ENCODE measurements around the gene RHOD. TPM values are rescaled to one million over a fixed set of nuclear protein-coding genes. Genes with fewer than 3 reads are reported as not detected.

The RHOD gene
- total and polyA plus RNA-seq, 3 experiments from 2014 or later, result 1.1 to 1.9 (median 1.7) TPM

DNA sequence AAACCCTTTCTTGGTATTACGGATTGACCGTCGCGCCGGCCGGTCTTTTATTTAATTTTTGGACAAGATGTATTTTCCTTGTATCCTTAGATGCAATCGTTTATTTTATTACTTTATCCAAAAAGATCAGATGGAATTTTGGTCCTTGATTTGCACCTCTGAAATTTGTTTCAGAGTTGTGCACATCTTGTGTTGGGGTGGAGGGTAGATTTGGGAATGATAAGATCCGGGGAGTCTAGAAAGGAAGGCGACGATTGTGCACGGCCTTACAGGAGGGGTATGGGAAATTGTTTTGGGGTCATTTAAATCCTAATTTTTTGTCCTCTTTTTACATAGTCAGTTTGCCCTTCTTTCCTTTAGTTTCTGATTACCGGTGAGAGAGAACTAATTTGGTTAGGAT, 63.8 kb downstream of the RHOD start:
- Histone ChIP-seq H3K27ac (ENCODE audit: low read depth, low read length) (peak overlapping the region; percentile 78), H3K9me3 (ENCODE audit: low read length) (no peaks in the 10 kb centered on the region), H3K36me3 (ENCODE audit: insufficient read depth, low read length) (no peaks in the 10 kb centered on the region), H3K4me3 (ENCODE audit: low read length) (peak overlapping the region; percentile 94), H3K27me3 (ENCODE audit: insufficient read depth, low read length, poor library complexity, severe bottlenecking) (no peaks in the 10 kb centered on the region), H3K4me1 (ENCODE audit: insufficient read depth, low read length) (peaks cover 23% of the 10 kb centered on the region)
- no peak for DNase-seq
- no peaks in the 10 kb centered on the region for H3K9me3 Mint-ChIP-seq
- H3K27ac Mint-ChIP-seq, result peak overlapping the region; percentile 72 to 98 (median 96)
- no peaks in the 10 kb centered on the region for H3K27me3 Mint-ChIP-seq
- CTCF ChIA-PET, result no interaction called here
- H3K36me3 Mint-ChIP-seq, result peaks cover 0 to 39% (median 7%) of the 10 kb centered on the region in 3 donors
- peaks cover 23 to 46% (median 35%) of the 10 kb centered on the region in 3 donors for H3K4me1 Mint-ChIP-seq
- peak overlapping the region; percentile 91 to 99 (median 97) for H3K4me3 Mint-ChIP-seq
- POLR2A ChIA-PET, result no interaction called here

- Mint-ChIP-seq H3K27ac (peak overlapping the region; percentile 72 to 98 (median 96)), H3K4me3 (peak overlapping the region; percentile 91 to 99 (median 97)), H3K9me3 (no peaks in the 10 kb centered on the region), H3K36me3 (peaks cover 0 to 39% (median 7%) of the 10 kb centered on the region in 3 donors), H3K4me1 (peaks cover 22 to 46% (median 35%) of the 10 kb centered on the region in 3 donors), H3K27me3 (no peaks in the 10 kb centered on the region)
- no peak for DNase-seq
- Histone ChIP-seq H3K27ac (ENCODE audit: low read depth, low read length) (peak overlapping the region; percentile 78), H3K36me3 (ENCODE audit: insufficient read depth, low read length) (no peaks in the 10 kb centered on the region), H3K4me3 (ENCODE audit: low read length) (peak overlapping the region; percentile 94), H3K4me1 (ENCODE audit: insufficient read depth, low read length) (peaks cover 23% of the 10 kb centered on the region), H3K9me3 (ENCODE audit: low read length) (no peaks in the 10 kb centered on the region), H3K27me3 (ENCODE audit: insufficient read depth, low read length, poor library complexity, severe bottlenecking) (no peaks in the 10 kb centered on the region)
- CTCF ChIA-PET, result interaction anchor here (1.0 kb wide), 1 partner anchor 40 kb away, joined by 4 read pairs; no protein-coding TSS in a partner anchor
- POLR2A ChIA-PET, result no interaction called here
These were observed 64.4 kb downstream of the RHOD start for GRCh38 chr11:67120881-67121710.

Other genes with a start within 250 kb of the RHOD start
- 10 to 100 TPM; 34.1 to 41.2 TPM for gene RCE1, start 213.4 kb upstream of the RHOD start, total RNA-seq
- gene RCE1, start 213.4 kb upstream of the RHOD start, polyA plus RNA-seq, result 32.8 TPM
- gene LRFN4, start 199.8 kb upstream of the RHOD start, total RNA-seq, result 10 to 100 TPM; 35.5 to 42.8 TPM
- gene LRFN4, start 199.8 kb upstream of the RHOD start, polyA plus RNA-seq, result 2.2 TPM
- gene PC, start 98.5 kb upstream of the RHOD start, total RNA-seq, result 1 to 10 TPM; 8.9 to 9.6 TPM
- 6.6 TPM for gene PC, start 98.5 kb upstream of the RHOD start, polyA plus RNA-seq
- gene C11orf86, start 81.5 kb upstream of the RHOD start, total RNA-seq, result not detected
- not detected for gene C11orf86, start 81.5 kb upstream of the RHOD start, polyA plus RNA-seq
- not detected for gene SYT12, start 33.7 kb upstream of the RHOD start, total RNA-seq
- gene SYT12, start 33.7 kb upstream of the RHOD start, polyA plus RNA-seq, result not detected
- 100 to 1,000 TPM; 101 to 107 TPM for gene KDM2A, start 62.4 kb downstream of the RHOD start, total RNA-seq
- 20.4 TPM for gene KDM2A, start 62.4 kb downstream of the RHOD start, polyA plus RNA-seq
- gene GRK2, start 209.6 kb downstream of the RHOD start, total RNA-seq, result 100 to 1,000 TPM; 237 to 246 TPM
- gene GRK2, start 209.6 kb downstream of the RHOD start, polyA plus RNA-seq, result 69.9 TPM
- 10 to 100 TPM; 84.9 to 90.1 TPM for gene ANKRD13D, start 232.5 kb downstream of the RHOD start, total RNA-seq
- 23.9 TPM for gene ANKRD13D, start 232.5 kb downstream of the RHOD start, polyA plus RNA-seq
- 10 to 100 TPM in 1 of 2 experiments, 1 to 10 TPM in 1; 8.4 to 10.6 TPM for gene SSH3, start 246.7 kb downstream of the RHOD start, total RNA-seq
- gene SSH3, start 246.7 kb downstream of the RHOD start, polyA plus RNA-seq, result 3.5 TPM

Measured in CD8-positive, alpha-beta memory T cell (primary cell).